Retinal pigment epithelial cell (primary cell): ENCODE measurements around the gene ZNF101.
"Not testable (repeated sequence)": the region's sequence is repeated elsewhere in the genome, so short reads cannot be mapped to it uniquely, and the experiment has no call there.

Experiments used
- DNase-seq: peaks from one replicate; pipeline ENCODE4 v3.0.0-alpha.2; 2010; ENCODE audit warnings: low read depth
- H3K4me3 ChIP-seq: 2 replicates; pipeline ENCODE4 v1.5.1; 2011; ENCODE audit warnings: mild to moderate bottlenecking, low read length, control low read depth, moderate library complexity
- CTCF ChIP-seq: conservative IDR thresholded peaks from 2 replicates; pipeline ENCODE4 v1.5.1; 2011; ENCODE audit warnings: low read depth, low read length, control low read depth, inconsistent platforms

The ZNF101 gene

GRCh38 chr19:19662344-19662743 lies 6.3 kb upstream of the ZNF101 start:
- TF ChIP-seq CTCF = no peak
- no peak for DNase-seq
- peak overlapping the region; percentile 95 for H3K4me3 ChIP-seq

- peak overlapping the region; percentile 95 for H3K4me3 ChIP-seq
- DNase-seq = no peak
- no peak for TF ChIP-seq CTCF
Observed at GRCh38 chr19:19662871-19663255, 5.8 kb upstream of the ZNF101 start.

GRCh38 chr19:19663256-19664120 lies 5.2 kb upstream of the ZNF101 start, which contains the start of gene ATP13A1:
TSS of gene ATP13A1 (minus strand) at chr19:19663676. CDS start at chr19:19663666, 10 bp downstream.
- DNase-seq = peak; percentile 94
- H3K4me3 ChIP-seq = peak within 1 kb of the TSS; percentile 95
- TF ChIP-seq CTCF = no peak

GRCh38 chr19:19665420-19665948 lies 3.2 kb upstream of the ZNF101 start:
- not testable (repeated sequence) for DNase-seq, H3K4me3 ChIP-seq

GRCh38 chr19:19670070-19670551 lies 1.5 kb downstream of the ZNF101 start:
- no peak for DNase-seq
- peak overlapping the region; percentile 86 for H3K4me3 ChIP-seq
- TF ChIP-seq CTCF = no peak

- H3K4me3 ChIP-seq = no peak overlapping the region
- TF ChIP-seq CTCF = no peak
- DNase-seq = no peak
Observed at GRCh38 chr19:19672816-19673215, 4.2 kb downstream of the ZNF101 start.

- no peak for DNase-seq
- no peak for TF ChIP-seq CTCF
- no peak overlapping the region for H3K4me3 ChIP-seq
Observed at GRCh38 chr19:19674315-19674714, 5.7 kb downstream of the ZNF101 start.
